B cell (primary cell): ENCODE data around the gene ISM1.

Experiments
- CTCF ChIP-seq: fragments of 200-600 bp; IDR thresholded peaks from one replicate; pipeline ENCODE4 v1.8.0; 2022; ENCODE audit warnings: antibody characterized with exemption, mild to moderate bottlenecking
- EZH2 ChIP-seq: IDR thresholded peaks from 2 replicates; pipeline ENCODE4 v1.6.1; 2012; ENCODE audit warnings: borderline replicate concordance, low read depth, mild to moderate bottlenecking, moderate library complexity, low read length; ENCODE audit not compliant: insufficient read depth, poor library complexity, severe bottlenecking

- TF ChIP-seq CTCF (no peak), EZH2 (no peak)
Measured at GRCh38 chr20:13234961-13235360, 13.9 kb downstream of the ISM1 start.
